Fibroblast of lung (primary cell): ENCODE results near the gene P2RY11.

Experiments used
- EZH2 ChIP-seq: IDR thresholded peaks from 2 replicates; pipeline ENCODE4 v1.5.1; 2012; ENCODE audit warnings: low read length, control low read depth, mild to moderate bottlenecking; ENCODE audit errors: missing control alignments
- TF ChIP-seq, protein P1 (sequence below), 2 donors: IDR thresholded peaks in 1 of 2; conservative IDR thresholded peaks in 1 of 2; 1 replicate in 1 of 2; 2 replicates in 1 of 2; pipeline ENCODE4 v1.5.1; 2011 to 2012; ENCODE audit warnings: low read length in 2 of 2, control low read depth in 1 of 2, inconsistent platforms in 1 of 2, low read depth in 1 of 2, mild to moderate bottlenecking in 1 of 2

DNA sequence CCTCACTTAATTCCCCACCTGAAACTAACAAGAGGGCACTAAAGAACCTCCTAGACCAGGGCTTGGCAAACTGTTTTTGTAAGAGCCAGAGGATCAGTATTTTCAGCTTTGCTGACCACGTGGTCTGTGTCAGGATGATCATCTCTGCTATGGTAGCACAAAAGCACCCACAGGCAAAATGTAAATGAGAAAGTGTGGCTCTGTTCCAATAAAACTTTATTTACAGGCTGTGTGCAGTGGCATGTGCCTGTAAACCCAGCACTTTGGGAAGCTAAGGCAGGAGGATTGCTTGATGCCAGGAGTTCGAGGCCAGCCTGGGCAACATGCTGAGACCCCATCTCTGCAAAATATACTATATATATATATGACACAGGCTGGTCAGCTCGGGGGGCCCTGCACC, 52.0 kb downstream of the P2RY11 start:
- no peak for TF ChIP-seq EZH2
- TF ChIP-seq, protein P1, sequence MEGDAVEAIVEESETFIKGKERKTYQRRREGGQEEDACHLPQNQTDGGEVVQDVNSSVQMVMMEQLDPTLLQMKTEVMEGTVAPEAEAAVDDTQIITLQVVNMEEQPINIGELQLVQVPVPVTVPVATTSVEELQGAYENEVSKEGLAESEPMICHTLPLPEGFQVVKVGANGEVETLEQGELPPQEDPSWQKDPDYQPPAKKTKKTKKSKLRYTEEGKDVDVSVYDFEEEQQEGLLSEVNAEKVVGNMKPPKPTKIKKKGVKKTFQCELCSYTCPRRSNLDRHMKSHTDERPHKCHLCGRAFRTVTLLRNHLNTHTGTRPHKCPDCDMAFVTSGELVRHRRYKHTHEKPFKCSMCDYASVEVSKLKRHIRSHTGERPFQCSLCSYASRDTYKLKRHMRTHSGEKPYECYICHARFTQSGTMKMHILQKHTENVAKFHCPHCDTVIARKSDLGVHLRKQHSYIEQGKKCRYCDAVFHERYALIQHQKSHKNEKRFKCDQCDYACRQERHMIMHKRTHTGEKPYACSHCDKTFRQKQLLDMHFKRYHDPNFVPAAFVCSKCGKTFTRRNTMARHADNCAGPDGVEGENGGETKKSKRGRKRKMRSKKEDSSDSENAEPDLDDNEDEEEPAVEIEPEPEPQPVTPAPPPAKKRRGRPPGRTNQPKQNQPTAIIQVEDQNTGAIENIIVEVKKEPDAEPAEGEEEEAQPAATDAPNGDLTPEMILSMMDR (conservative IDR thresholded peaks at IDR 0.05 in 1 of 2, IDR thresholded peaks at IDR 0.05 in 1 of 2; ENCODE audit: low read depth in 1 of 2, low read length in 2 of 2): no peak
